ENCODE results near the gene CAMTA1. TPM values are rescaled to one million over a fixed set of nuclear protein-coding genes. Genes with fewer than 3 reads are reported as not detected.

Gene CAMTA1
- total RNA-seq, 1 experiment from 2014 or later, result 118 TPM

GRCh38 chr1:7076117-7076516 is 290.9 kb downstream of the CAMTA1 start:
- Histone ChIP-seq H3K27ac (ENCODE audit: low read length) (no peak overlapping the region), H3K79me2 (ENCODE audit: low read length) (no peaks in the 10 kb centered on the region), H3K9ac (ENCODE audit: low read length) (no peak overlapping the region)

GRCh38 chr1:7076572-7076971 is 291.3 kb downstream of the CAMTA1 start:
- Histone ChIP-seq H3K9me3 (ENCODE audit: low read length) (no peaks in the 10 kb centered on the region), H3K9ac (ENCODE audit: low read length) (no peak overlapping the region), H3K36me3 (ENCODE audit: insufficient read depth, low read length) (no peaks in the 10 kb centered on the region), H4K20me1 (ENCODE audit: insufficient read depth, low read depth, low read length) (0 out of 2 replicates have a peak, but pooled peaks cover 3% of the 10 kb centered on the region), H3K4me2 (ENCODE audit: low read depth, low read length, poor library complexity, severe bottlenecking) (no peak overlapping the region), H3K27ac (ENCODE audit: low read length) (no peak overlapping the region), H3K9me2 (replicated peaks; ENCODE audit: insufficient read depth, low read length) (no peaks in the 10 kb centered on the region), H3K27me3 (ENCODE audit: low read length) (no peaks in the 10 kb centered on the region), H2AFZ (ENCODE audit: low read length) (no peak overlapping the region), H3K4me1 (ENCODE audit: low read length) (no peaks in the 10 kb centered on the region), H3K79me2 (ENCODE audit: low read length) (no peaks in the 10 kb centered on the region), H3K4me3 (ENCODE audit: low read length) (no peak overlapping the region)
- no peak for DNase-seq

More at GRCh38 chr1:7076117-7076516, 290.9 kb downstream of the CAMTA1 start:
- Histone ChIP-seq H3K36me3 (ENCODE audit: insufficient read depth, low read length) (no peaks in the 10 kb centered on the region), H3K9me2 (replicated peaks; ENCODE audit: insufficient read depth, low read length) (no peaks in the 10 kb centered on the region), H3K9me3 (ENCODE audit: low read length) (no peaks in the 10 kb centered on the region), H3K27me3 (ENCODE audit: low read length) (no peaks in the 10 kb centered on the region), H3K4me3 (ENCODE audit: low read length) (no peak overlapping the region), H2AFZ (ENCODE audit: low read length) (no peak overlapping the region), H3K4me1 (ENCODE audit: low read length) (peaks cover 1% of the 10 kb centered on the region), H4K20me1 (ENCODE audit: insufficient read depth, low read depth, low read length) (0 out of 2 replicates have a peak, but pooled peaks cover 3% of the 10 kb centered on the region), H3K4me2 (ENCODE audit: low read depth, low read length, poor library complexity, severe bottlenecking) (no peak overlapping the region)
- no peak for DNase-seq

- no peaks in the 10 kb centered on the region for H3K79me2 ChIP-seq (ENCODE audit: low read length)
- no peak for DNase-seq
- H3K27ac ChIP-seq (ENCODE audit: low read length), result no peak overlapping the region
- H2AFZ ChIP-seq (ENCODE audit: low read length), result no peak overlapping the region
- H3K9me2 ChIP-seq (replicated peaks; ENCODE audit: insufficient read depth, low read length), result no peaks in the 10 kb centered on the region
- H3K9ac ChIP-seq (ENCODE audit: low read length), result no peak overlapping the region
- H4K20me1 ChIP-seq (ENCODE audit: insufficient read depth, low read depth, low read length), result 0 out of 2 replicates have a peak, but pooled peaks cover 3% of the 10 kb centered on the region
- H3K9me3 ChIP-seq (ENCODE audit: low read length), result no peaks in the 10 kb centered on the region
- H3K27me3 ChIP-seq (ENCODE audit: low read length), result no peaks in the 10 kb centered on the region
- H3K36me3 ChIP-seq (ENCODE audit: insufficient read depth, low read length), result no peaks in the 10 kb centered on the region
- no peaks in the 10 kb centered on the region for H3K4me1 ChIP-seq (ENCODE audit: low read length)
- no peak overlapping the region for H3K4me2 ChIP-seq (ENCODE audit: low read depth, low read length, poor library complexity, severe bottlenecking)
- H3K4me3 ChIP-seq (ENCODE audit: low read length), result no peak overlapping the region
Measured at GRCh38 chr1:7077136-7077535, 291.9 kb downstream of the CAMTA1 start.

- no peak overlapping the region for H2AFZ ChIP-seq (ENCODE audit: low read length)
- H3K9ac ChIP-seq (ENCODE audit: low read length), result no peak overlapping the region
- no peak overlapping the region for H3K4me3 ChIP-seq (ENCODE audit: low read length)
- no peaks in the 10 kb centered on the region for H3K9me2 ChIP-seq (replicated peaks; ENCODE audit: insufficient read depth, low read length)
- no peak for DNase-seq
- H3K4me2 ChIP-seq (ENCODE audit: low read depth, low read length, poor library complexity, severe bottlenecking), result no peak overlapping the region
- H3K9me3 ChIP-seq (ENCODE audit: low read length), result no peaks in the 10 kb centered on the region
- H3K79me2 ChIP-seq (ENCODE audit: low read length), result no peaks in the 10 kb centered on the region
- H3K36me3 ChIP-seq (ENCODE audit: insufficient read depth, low read length), result no peaks in the 10 kb centered on the region
- H3K27ac ChIP-seq (ENCODE audit: low read length), result no peak overlapping the region
- 0 out of 2 replicates have a peak, but pooled peaks cover 3% of the 10 kb centered on the region for H4K20me1 ChIP-seq (ENCODE audit: insufficient read depth, low read depth, low read length)
- H3K4me1 ChIP-seq (ENCODE audit: low read length), result no peaks in the 10 kb centered on the region
- H3K27me3 ChIP-seq (ENCODE audit: low read length), result no peaks in the 10 kb centered on the region
Measured at GRCh38 chr1:7077970-7078369, 292.7 kb downstream of the CAMTA1 start.

GRCh38 chr1:7079637-7080036 is 294.4 kb downstream of the CAMTA1 start:
- 0 out of 2 replicates have a peak, but pooled peaks cover under 1% of the 10 kb centered on the region for H4K20me1 ChIP-seq (ENCODE audit: insufficient read depth, low read depth, low read length)
- no peak overlapping the region for H3K9ac ChIP-seq (ENCODE audit: low read length)
- H3K36me3 ChIP-seq (ENCODE audit: insufficient read depth, low read length), result no peaks in the 10 kb centered on the region
- no peaks in the 10 kb centered on the region for H3K27me3 ChIP-seq (ENCODE audit: low read length)
- H2AFZ ChIP-seq (ENCODE audit: low read length), result no peak overlapping the region
- no peak overlapping the region for H3K4me2 ChIP-seq (ENCODE audit: low read depth, low read length, poor library complexity, severe bottlenecking)
- no peaks in the 10 kb centered on the region for H3K79me2 ChIP-seq (ENCODE audit: low read length)
- H3K9me3 ChIP-seq (ENCODE audit: low read length), result no peaks in the 10 kb centered on the region
- no peak overlapping the region for H3K27ac ChIP-seq (ENCODE audit: low read length)
- no peak for DNase-seq
- H3K4me1 ChIP-seq (ENCODE audit: low read length), result no peaks in the 10 kb centered on the region
- H3K9me2 ChIP-seq (replicated peaks; ENCODE audit: insufficient read depth, low read length), result no peaks in the 10 kb centered on the region
- H3K4me3 ChIP-seq (ENCODE audit: low read length), result no peak overlapping the region

- H3K9me2 ChIP-seq (replicated peaks; ENCODE audit: insufficient read depth, low read length), result no peaks in the 10 kb centered on the region
- no peaks in the 10 kb centered on the region for H3K9me3 ChIP-seq (ENCODE audit: low read length)
- peaks cover 9% of the 10 kb centered on the region for H3K4me1 ChIP-seq (ENCODE audit: low read length)
- H3K79me2 ChIP-seq (ENCODE audit: low read length), result no peaks in the 10 kb centered on the region
- no peak overlapping the region for H2AFZ ChIP-seq (ENCODE audit: low read length)
- no peak overlapping the region for H3K4me2 ChIP-seq (ENCODE audit: low read depth, low read length, poor library complexity, severe bottlenecking)
- no peaks in the 10 kb centered on the region for H4K20me1 ChIP-seq (ENCODE audit: insufficient read depth, low read depth, low read length)
- H3K9ac ChIP-seq (ENCODE audit: low read length), result no peak overlapping the region
- H3K27ac ChIP-seq (ENCODE audit: low read length), result no peak overlapping the region
- no peak for DNase-seq
- H3K36me3 ChIP-seq (ENCODE audit: insufficient read depth, low read length), result no peaks in the 10 kb centered on the region
- no peak overlapping the region for H3K4me3 ChIP-seq (ENCODE audit: low read length)
- H3K27me3 ChIP-seq (ENCODE audit: low read length), result no peaks in the 10 kb centered on the region
Measured at GRCh38 chr1:7084232-7084894, 299.1 kb downstream of the CAMTA1 start.

- Histone ChIP-seq H3K79me2 (ENCODE audit: low read length) (no peaks in the 10 kb centered on the region), H3K4me2 (ENCODE audit: low read depth, low read length, poor library complexity, severe bottlenecking) (no peak overlapping the region), H3K4me1 (ENCODE audit: low read length) (peaks cover 9% of the 10 kb centered on the region), H3K9ac (ENCODE audit: low read length) (no peak overlapping the region), H3K27me3 (ENCODE audit: low read length) (no peaks in the 10 kb centered on the region), H3K27ac (ENCODE audit: low read length) (no peak overlapping the region), H3K36me3 (ENCODE audit: insufficient read depth, low read length) (no peaks in the 10 kb centered on the region), H3K9me3 (ENCODE audit: low read length) (no peaks in the 10 kb centered on the region), H4K20me1 (ENCODE audit: insufficient read depth, low read depth, low read length) (0 out of 2 replicates have a peak, but pooled peaks cover 3% of the 10 kb centered on the region), H3K4me3 (ENCODE audit: low read length) (no peak overlapping the region), H2AFZ (ENCODE audit: low read length) (no peak overlapping the region), H3K9me2 (replicated peaks; ENCODE audit: insufficient read depth, low read length) (no peaks in the 10 kb centered on the region)
- no peak for DNase-seq
Measured at GRCh38 chr1:7085521-7085920, 300.3 kb downstream of the CAMTA1 start.

GRCh38 chr1:7086106-7086505 is 300.9 kb downstream of the CAMTA1 start:
- Histone ChIP-seq H3K9ac (ENCODE audit: low read length) (no peak overlapping the region), H2AFZ (ENCODE audit: low read length) (no peak overlapping the region), H3K36me3 (ENCODE audit: insufficient read depth, low read length) (no peaks in the 10 kb centered on the region), H3K9me2 (replicated peaks; ENCODE audit: insufficient read depth, low read length) (no peaks in the 10 kb centered on the region), H3K4me3 (ENCODE audit: low read length) (no peak overlapping the region), H3K27ac (ENCODE audit: low read length) (no peak overlapping the region), H3K4me2 (ENCODE audit: low read depth, low read length, poor library complexity, severe bottlenecking) (no peak overlapping the region), H3K27me3 (ENCODE audit: low read length) (no peaks in the 10 kb centered on the region), H3K9me3 (ENCODE audit: low read length) (no peaks in the 10 kb centered on the region), H3K79me2 (ENCODE audit: low read length) (no peaks in the 10 kb centered on the region), H3K4me1 (ENCODE audit: low read length) (peaks cover 9% of the 10 kb centered on the region), H4K20me1 (ENCODE audit: insufficient read depth, low read depth, low read length) (0 out of 2 replicates have a peak, but pooled peaks cover 3% of the 10 kb centered on the region)
- DNase-seq, result no peak
